Calu3 (cell line): Measurements from ENCODE around the gene SLC30A5. TPM values are rescaled to one million over a fixed set of nuclear protein-coding genes. Genes with fewer than 3 reads are reported as not detected.
"Not testable (repeated sequence)": the region's sequence is repeated elsewhere in the genome, so short reads cannot be mapped to it uniquely, and the experiment has no call there.

Experiments used
- BruUV-seq: library from RNA; stranded (reverse); fragments of 400-500 nt; replicated peaks from 2 replicates; lab custom pipeline; 2021; lab: Mats Ljungman, UMichigan
- CTCF ChIA-PET: fragments of 300-600 bp; sonication (Branson Sonifier 250); formaldehyde crosslinking; loops from one replicate; lab custom pipeline; 2022; ENCODE audit warnings: antibody characterized with exemption; lab: Charles Lee
- DNase-seq: peaks from one replicate; pipeline ENCODE4 v3.0.0; 2022
- H3K27ac Mint-ChIP-seq: one replicate; pipeline ENCODE4 v1.8.0; 2022; ENCODE audit warnings: mixed read lengths; ENCODE audit not compliant: unreplicated experiment
- H3K27me3 Mint-ChIP-seq: one replicate; pipeline ENCODE4 v1.8.0; 2022; ENCODE audit warnings: mixed read lengths; ENCODE audit not compliant: unreplicated experiment
- H3K36me3 Mint-ChIP-seq: one replicate; pipeline ENCODE4 v1.8.0; 2022; ENCODE audit warnings: mild to moderate bottlenecking, moderate library complexity, mixed read lengths; ENCODE audit not compliant: insufficient read depth, unreplicated experiment
- H3K4me1 Mint-ChIP-seq: one replicate; pipeline ENCODE4 v1.8.0; 2022; ENCODE audit warnings: mild to moderate bottlenecking, low read depth, mixed read lengths; ENCODE audit not compliant: unreplicated experiment
- H3K4me3 Mint-ChIP-seq: one replicate; pipeline ENCODE4 v1.8.0; 2022; ENCODE audit warnings: mild to moderate bottlenecking, low read depth, moderate library complexity, mixed read lengths; ENCODE audit not compliant: unreplicated experiment
- H3K9me3 Mint-ChIP-seq: one replicate; pipeline ENCODE4 v1.8.0; 2022; ENCODE audit warnings: low read depth, mixed read lengths; ENCODE audit not compliant: unreplicated experiment
- CTCF ChIP-seq: fragments of 200-600 bp; IDR thresholded peaks from one replicate; pipeline ENCODE4 v1.8.0; 2022; ENCODE audit warnings: antibody characterized with exemption; ENCODE audit not compliant: unreplicated experiment
- intact Hi-C: fragments of 100-400 bp; cut with micrococcal nuclease; formaldehyde crosslinking; loops from one replicate; pipeline ENCODE4 v1.10.0; 2022; ENCODE audit not compliant: unreplicated experiment
- total RNA-seq: library from RNA; stranded (reverse); gene quantifications from 2 replicates; pipeline ENCODE4 v1.2.3, GENCODE V29; 2022

Gene SLC30A5
- total RNA-seq, 1 experiment from 2014 or later: 51.0 TPM

DNA sequence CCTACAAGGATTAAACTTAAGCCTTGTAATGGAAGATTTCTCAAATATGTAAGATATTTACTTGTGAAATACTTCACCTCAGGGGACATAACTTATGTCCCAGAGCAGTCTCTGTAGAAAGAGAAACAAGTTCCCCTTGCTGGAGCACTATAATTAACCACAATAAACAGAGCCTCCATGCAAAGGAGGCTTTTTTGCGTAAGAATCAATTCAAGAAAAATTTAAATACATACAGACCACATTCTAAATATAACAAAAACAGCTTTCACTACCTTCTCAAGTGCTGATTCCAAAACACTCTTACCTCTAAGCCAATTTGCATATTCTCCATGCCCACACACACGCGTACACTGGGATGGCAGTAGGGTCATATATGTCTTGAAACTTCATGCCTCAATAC, 42.5 kb downstream of the SLC30A5 start:
- no peaks in the 10 kb centered on the region for H3K36me3 Mint-ChIP-seq
- H3K4me3 Mint-ChIP-seq: no peak overlapping the region
- no peak for TF ChIP-seq CTCF
- CTCF ChIA-PET: no interaction called here
- no peak for DNase-seq
- intact Hi-C loops: no loop called here
- no peaks in the 10 kb centered on the region for H3K4me1 Mint-ChIP-seq
- no peaks in the 10 kb centered on the region for H3K27me3 Mint-ChIP-seq
- H3K9me3 Mint-ChIP-seq: no peaks in the 10 kb centered on the region
- H3K27ac Mint-ChIP-seq: no peak overlapping the region
- no TSS peak for BruUV-seq

DNA sequence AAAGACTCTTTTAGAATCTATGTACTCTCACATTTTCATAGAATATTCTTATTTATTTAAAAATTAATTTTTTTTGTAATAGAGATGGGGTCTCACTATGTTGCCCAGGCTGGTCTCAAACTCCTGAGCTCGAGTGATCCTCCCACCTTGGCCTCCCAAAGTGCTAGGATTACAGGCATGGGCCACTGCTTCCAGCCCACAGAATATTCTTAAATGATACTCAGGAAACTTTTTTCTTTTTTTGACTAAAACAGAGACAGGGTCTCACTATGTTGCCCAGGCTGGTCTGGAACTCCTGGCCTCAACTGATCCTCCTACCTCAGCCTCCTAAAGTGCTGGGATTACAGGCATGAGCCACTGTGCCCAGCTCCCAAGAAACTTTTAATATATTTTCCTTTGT, 43.4 kb downstream of the SLC30A5 start:
- intact Hi-C loops, H3K27me3 Mint-ChIP-seq, H3K4me3 Mint-ChIP-seq, CTCF ChIA-PET, H3K9me3 Mint-ChIP-seq, H3K36me3 Mint-ChIP-seq, BruUV-seq, DNase-seq, H3K4me1 Mint-ChIP-seq, H3K27ac Mint-ChIP-seq: not testable (repeated sequence)

DNA sequence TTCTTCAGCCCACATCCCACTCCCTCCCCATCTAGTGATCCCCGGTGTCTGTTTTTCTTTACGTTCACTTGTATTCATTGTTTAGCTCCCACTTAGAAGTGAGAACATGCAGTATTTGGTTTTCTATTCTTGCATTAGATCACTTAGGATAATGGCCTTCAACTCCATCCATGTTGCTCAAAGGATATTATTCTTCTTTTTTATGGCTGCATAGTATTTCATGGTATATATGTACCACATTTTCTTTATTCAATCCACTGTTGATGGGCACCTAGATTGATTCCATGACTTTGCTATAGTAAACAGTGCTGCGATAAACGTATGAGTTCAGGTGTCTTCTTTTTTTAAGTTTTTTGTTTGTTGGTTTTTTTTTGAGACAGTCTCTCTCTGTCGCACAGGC, 44.0 kb downstream of the SLC30A5 start:
- DNase-seq: no peak
- Mint-ChIP-seq H3K27ac (no peak overlapping the region), H3K9me3 (no peaks in the 10 kb centered on the region), H3K27me3 (no peaks in the 10 kb centered on the region), H3K36me3 (no peaks in the 10 kb centered on the region), H3K4me3 (no peak overlapping the region), H3K4me1 (no peaks in the 10 kb centered on the region)
- CTCF ChIA-PET: no interaction called here
- intact Hi-C loops: no loop called here
- TF ChIP-seq CTCF: no peak
- no TSS peak for BruUV-seq

DNA sequence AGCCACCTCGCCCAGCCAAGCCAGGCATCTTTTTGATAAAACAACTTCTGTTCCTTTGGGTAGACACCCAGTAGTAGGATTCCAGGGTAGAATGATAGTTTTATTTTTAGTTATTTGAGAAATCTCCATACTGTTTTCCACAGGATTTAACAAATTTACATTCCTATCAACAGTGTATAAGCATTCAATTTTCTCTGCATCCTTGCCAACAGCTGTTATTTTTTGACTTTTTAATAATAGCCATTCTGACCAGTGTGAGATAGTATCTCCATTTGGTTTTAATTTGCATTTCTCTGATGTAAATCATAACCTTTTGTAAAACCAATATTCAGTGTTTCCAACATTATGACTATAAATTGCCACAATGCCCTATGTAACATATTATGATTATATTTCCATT, 45.0 kb downstream of the SLC30A5 start:
- H3K9me3 Mint-ChIP-seq: no peaks in the 10 kb centered on the region
- DNase-seq: no peak
- no peaks in the 10 kb centered on the region for H3K4me1 Mint-ChIP-seq
- CTCF ChIA-PET: interaction anchor here (0.6 kb wide), 1 partner anchor 190 kb away, joined by 3 read pairs; no protein-coding TSS in a partner anchor
- no peak overlapping the region for H3K27ac Mint-ChIP-seq
- H3K4me3 Mint-ChIP-seq: no peak overlapping the region
- no TSS peak for BruUV-seq
- no peak for TF ChIP-seq CTCF
- intact Hi-C loops: no loop called here
- H3K36me3 Mint-ChIP-seq: no peaks in the 10 kb centered on the region
- H3K27me3 Mint-ChIP-seq: no peaks in the 10 kb centered on the region

DNA sequence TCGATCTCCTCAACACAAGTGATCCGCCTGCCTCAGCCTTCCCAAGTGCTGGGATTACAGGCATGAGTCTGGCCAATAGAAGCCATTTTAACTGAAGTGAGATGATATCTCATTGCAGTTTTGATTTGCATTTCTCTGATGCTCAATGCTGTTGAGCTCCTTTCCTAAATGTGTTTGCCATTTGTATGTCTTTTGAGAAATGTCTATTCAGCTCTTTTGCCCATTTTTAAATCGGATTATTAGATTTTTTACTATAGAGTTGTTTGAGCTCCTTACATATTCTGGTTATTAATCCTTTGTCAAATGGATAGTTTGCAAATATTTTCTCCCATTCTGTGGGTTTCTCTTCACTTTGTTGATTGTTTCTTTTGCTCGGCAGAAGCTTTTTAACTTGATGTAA, 46.4 kb downstream of the SLC30A5 start:
- DNase-seq, H3K4me3 Mint-ChIP-seq, H3K9me3 Mint-ChIP-seq, intact Hi-C loops, H3K27me3 Mint-ChIP-seq, H3K27ac Mint-ChIP-seq, H3K4me1 Mint-ChIP-seq, CTCF ChIA-PET, H3K36me3 Mint-ChIP-seq, BruUV-seq: not testable (repeated sequence)
